HG03442 (cell line): Measurements from ENCODE around the gene CNTNAP4.

ENCODE experiments used
- ATAC-seq: cut with Tn5 transposase; IDR thresholded peaks from one replicate; pipeline ENCODE4 v1.9.1; 2021; ENCODE audit warnings: mild to moderate bottlenecking, moderate library complexity; ENCODE audit not compliant: unreplicated experiment

The CNTNAP4 gene

GRCh38 chr16:76387994-76388393 is 110.8 kb downstream of the CNTNAP4 start:
- ATAC-seq, result no peak

- ATAC-seq, result no peak
Measured at GRCh38 chr16:76389126-76389525, 111.9 kb downstream of the CNTNAP4 start.

GRCh38 chr16:76390476-76390875 is 113.3 kb downstream of the CNTNAP4 start:
- no peak for ATAC-seq

GRCh38 chr16:76396977-76397376 is 119.8 kb downstream of the CNTNAP4 start:
- no peak for ATAC-seq

DNA sequence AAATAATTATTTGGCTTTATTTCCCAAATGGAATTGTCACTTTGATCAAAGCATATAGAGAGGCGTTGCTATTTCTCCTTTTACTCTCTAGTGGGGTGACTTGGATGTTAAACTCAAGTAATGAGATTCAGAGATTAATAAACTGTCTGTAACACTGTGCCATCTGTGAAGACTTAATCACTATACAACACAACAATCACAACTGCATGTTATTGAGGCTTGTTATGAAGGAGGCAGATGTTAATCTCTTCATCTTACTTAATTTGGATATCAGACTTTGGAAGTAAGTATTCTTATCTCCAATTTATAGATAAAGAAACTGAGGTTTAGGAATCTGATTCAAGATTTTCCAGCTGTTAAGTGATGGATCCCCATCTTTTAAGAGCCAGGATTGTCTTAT is 132.5 kb downstream of the CNTNAP4 start:
- ATAC-seq, result no peak

GRCh38 chr16:76421571-76421970 is 144.4 kb downstream of the CNTNAP4 start:
- ATAC-seq, result no peak

DNA sequence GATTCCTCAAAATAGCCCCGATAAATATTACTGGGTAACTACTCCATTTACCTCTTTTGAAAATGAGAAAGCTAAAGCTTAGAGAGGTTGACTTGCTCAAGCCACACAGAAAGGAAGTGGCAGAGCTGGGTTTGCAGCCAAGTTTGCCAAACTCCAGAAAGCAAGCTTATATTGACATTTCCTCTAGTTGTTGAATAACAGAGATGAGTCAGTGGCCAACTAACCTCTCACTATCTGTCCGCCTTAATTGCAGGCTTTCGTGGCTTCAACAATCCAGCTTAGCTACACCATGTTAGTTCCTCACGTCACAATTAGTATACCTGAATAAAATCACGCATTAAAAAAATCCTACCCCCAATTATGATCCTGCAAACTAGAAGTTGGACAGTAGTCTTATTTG is 151.7 kb downstream of the CNTNAP4 start:
- no peak for ATAC-seq

GRCh38 chr16:76441391-76441790 is 164.2 kb downstream of the CNTNAP4 start:
- no peak for ATAC-seq

DNA sequence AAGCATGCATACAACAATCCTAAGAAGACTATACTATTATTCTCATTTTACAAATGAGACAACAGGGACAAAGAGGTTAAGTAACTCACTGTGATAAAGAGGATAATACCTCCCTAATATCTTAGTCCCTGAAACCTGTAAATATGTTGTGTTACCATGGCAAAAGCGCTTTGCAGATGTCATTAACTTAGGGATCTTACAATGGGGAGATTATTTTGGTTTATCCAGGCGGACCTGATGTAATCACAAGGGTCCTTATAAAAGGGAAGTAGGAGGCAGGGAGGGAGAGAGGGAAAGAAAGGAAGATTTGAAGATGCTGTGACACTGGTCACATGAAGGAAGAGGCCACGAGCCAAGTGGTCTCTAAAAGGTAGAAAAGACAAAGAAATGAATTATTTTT is 164.7 kb downstream of the CNTNAP4 start:
- no peak for ATAC-seq

- ATAC-seq, result no peak
Measured at GRCh38 chr16:76443973-76444372, 166.8 kb downstream of the CNTNAP4 start.

DNA sequence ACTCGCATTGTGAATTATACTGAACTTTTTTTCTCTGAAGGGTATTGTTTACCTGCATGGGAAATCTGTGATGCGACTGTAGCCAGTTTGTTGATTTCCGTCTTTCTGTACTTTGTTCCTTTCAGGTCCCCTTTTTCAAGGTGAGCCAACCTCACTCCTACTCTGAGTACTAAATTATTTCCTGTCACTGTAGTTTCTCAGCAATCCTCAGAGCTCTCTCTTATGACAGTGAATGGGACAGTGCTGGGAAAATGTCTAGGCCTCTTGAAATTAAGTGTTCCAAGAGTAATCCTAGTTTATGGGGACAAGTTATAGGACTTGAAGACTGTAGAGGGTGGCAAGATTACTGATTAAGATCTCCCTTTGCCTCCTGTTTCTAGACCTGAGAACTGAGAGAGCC is 167.6 kb downstream of the CNTNAP4 start:
- ATAC-seq, result no peak

DNA sequence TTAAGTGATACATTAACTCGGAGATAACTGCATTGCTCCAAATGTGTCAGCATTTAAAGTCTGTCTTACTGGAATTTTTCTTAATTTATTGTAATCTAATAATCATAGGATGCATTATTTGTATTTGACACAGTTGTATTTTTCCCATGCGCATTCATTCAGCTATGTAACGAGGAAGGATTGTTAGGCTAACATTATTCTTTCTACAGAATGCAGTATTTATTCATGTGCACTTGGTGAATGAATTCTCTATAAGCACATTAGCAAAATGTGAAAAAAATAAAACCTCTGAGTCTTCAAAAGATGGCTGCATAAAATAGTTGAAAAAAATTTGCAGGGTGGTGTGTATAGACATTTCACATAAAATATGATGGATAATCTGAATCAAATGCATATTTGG is 168.6 kb downstream of the CNTNAP4 start:
- ATAC-seq, result no peak

GRCh38 chr16:76446251-76446650 is 169.1 kb downstream of the CNTNAP4 start:
- ATAC-seq, result no peak

DNA sequence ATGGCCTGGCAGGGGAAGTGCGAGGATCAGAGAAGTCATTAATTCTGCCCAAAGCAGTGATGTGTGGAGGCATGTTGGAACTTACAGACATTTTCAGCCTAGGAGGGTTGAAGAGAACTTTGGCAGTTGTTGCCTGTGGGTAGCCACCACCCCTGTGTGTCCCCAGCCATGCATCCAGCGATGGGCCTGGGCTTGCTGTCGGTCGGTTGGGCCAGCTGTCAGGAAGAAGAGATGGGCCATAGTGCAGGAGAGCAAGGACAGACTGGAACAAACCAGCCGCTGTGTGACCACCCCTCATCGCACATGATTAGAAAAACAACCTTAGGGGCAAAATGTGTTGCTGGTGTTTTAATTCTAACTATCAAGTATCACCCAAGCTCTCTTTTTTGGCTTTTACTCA is 173.7 kb downstream of the CNTNAP4 start:
- ATAC-seq, result no peak

- ATAC-seq, result no peak
Measured at GRCh38 chr16:76455257-76455656, 178.1 kb downstream of the CNTNAP4 start.

DNA sequence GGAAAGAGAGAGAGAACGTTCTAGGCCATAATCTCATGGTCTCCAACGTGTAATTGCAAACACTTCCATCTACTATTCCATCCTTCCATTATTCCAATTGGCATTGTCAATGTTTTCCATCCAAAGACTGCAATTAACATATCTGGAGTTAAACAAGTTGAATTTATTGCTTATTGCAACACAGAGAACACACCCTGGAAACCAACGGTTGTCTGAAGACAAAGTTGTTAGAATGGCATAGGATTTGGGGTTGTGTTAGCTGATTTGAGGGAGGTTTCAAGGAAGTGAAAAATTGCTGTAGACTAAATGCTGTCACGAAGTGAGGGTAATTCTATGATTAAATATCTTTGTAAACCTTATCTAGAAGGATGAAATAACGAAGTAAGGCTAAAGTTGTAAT is 178.8 kb downstream of the CNTNAP4 start:
- ATAC-seq, result no peak

DNA sequence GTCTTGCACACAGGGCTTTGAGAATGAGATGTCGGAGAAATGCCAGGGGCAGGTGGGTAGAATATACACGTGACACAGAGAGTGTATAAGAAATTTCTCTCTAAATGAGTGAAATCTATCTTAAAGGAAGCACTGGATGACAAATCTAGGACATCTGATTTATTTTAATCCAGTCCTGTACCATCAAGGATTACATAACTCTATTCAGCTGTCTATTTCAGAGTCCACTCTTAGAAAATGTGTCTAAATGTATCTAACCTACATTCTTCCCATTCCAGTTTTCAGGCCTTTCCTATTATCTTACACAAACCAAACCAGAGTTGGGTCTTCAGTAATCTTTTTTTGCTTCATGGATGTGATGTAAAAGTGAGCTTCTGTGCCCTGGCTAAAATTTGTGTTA is 181.9 kb downstream of the CNTNAP4 start:
- no peak for ATAC-seq

GRCh38 chr16:76461836-76462235 is 184.6 kb downstream of the CNTNAP4 start:
- no peak for ATAC-seq

DNA sequence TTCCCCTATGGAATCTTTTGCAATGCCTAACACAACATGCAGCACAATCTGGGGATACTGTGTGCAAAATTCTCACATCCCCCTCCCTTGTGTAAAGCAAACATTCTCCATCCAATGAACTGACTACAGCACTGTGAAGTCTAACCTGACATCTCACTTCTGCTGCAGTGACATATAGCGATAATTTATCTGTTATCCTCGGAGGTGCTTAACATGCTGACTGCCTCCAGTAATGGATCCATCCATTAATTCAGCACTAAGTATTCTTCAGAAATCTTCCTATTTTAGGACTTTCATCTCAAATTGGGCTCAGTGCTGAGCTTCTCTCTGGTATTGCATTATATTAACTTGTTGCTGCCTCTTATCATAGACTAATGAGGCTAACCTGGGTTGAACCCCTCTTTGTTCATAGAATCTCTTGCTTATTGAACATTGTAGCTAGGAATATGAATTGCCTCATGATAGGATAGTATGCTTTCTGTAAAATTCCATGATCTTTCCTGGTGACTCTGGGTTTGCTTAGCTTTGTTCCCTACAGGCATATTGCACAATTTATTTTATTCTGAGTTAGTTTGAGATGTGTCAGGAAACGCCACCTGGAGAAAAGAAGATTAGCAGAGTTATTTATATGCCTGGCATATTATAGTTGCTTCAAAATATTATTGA is 187.9 kb downstream of the CNTNAP4 start:
- no peak for ATAC-seq

- no peak for ATAC-seq
Measured at GRCh38 chr16:76466871-76467270, 189.7 kb downstream of the CNTNAP4 start.

GRCh38 chr16:76474048-76474447 is 196.8 kb downstream of the CNTNAP4 start:
- ATAC-seq, result no peak

GRCh38 chr16:76478105-76478504 is 200.9 kb downstream of the CNTNAP4 start:
- ATAC-seq, result no peak

DNA sequence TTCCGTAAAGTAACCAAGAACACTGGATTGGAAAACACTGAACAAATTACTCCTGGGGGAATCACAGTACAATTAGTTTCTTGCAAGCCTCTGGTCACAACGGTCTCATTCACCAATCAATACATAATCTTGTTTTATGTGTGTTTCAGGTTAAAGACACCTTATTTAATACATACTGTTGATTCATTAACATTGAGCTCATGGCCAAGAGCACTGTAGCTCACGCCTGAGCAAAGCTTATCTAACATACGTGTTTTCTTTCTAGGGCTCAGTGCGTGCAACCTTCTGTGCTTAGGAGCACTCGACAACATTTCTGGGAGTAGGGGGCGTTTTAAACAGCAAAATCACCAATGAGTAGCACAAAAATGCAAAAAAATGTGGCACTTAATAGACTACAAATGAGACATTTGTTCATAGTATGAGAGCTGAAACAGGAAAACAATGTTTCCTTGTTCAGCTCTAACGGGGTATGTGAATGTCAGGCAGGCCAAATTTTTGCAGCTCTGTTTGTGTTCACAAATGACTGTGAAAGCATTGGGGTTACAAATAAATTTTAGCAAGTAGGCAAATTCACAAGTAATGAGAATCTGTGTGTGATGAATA is 206.2 kb downstream of the CNTNAP4 start:
- ATAC-seq, result no peak
